NCI-H2227 (cell line): Measurements from ENCODE around the gene USP14.
A peak's percentile ranks its signal among the peaks of the same experiment; 100 is the strongest.

Source experiments
- DNase-seq: peaks from one replicate; lab custom pipeline; 2025; ENCODE audit not compliant: unreplicated experiment; lab: John Stamatoyannopoulos, UW

The USP14 gene

DNA sequence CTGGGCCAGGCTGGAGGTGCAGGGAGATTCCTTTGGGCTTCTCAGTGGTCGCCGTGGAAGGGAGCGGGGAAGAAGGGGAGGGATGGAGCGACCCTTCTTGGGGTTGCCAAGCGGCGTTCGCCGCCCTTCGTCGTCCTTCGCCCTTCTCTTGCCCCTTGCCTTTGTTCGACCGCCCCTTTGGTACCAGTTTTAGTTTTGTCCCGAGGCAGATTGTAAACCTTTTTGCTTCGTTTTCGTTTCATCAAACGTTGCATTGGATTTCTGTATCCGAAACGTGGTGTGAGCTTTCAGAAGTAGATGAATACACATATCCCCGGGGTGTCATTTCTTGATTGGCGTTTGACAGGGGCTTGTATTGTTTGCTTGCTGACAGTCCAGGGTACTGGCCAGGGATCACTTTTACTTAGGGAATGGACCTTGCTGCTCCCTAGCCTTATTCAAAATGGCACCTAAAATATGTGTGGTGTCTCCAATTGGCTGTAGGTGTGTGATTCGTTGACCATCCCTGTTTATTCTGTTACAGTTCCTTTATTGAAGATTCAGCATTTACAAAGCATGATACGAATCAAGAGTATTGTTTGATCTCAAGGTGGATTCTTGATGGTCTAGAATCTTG is 788 bp downstream of the USP14 start:
- DNase-seq, result peak; percentile 34

DNA sequence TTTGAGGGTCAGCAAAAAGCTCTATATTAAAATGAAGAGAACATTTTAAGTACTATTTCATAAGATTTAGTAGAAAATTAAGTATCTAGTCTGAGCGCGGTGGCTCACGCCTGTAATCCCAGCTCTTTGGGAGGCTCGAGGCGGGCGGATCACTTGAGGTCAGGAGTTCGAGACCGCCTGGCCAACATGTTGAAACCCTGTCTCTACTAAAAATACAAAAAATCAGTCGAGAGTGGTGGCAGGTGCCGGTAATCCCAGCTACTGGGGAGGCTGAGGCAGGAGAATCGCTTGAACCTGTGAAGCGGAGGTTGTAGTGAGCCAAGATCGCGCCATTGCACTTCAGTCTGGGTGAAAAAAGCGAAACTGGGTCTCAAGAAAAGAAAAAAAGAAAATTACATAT is 1.6 kb downstream of the USP14 start:
- no peak for DNase-seq

DNA sequence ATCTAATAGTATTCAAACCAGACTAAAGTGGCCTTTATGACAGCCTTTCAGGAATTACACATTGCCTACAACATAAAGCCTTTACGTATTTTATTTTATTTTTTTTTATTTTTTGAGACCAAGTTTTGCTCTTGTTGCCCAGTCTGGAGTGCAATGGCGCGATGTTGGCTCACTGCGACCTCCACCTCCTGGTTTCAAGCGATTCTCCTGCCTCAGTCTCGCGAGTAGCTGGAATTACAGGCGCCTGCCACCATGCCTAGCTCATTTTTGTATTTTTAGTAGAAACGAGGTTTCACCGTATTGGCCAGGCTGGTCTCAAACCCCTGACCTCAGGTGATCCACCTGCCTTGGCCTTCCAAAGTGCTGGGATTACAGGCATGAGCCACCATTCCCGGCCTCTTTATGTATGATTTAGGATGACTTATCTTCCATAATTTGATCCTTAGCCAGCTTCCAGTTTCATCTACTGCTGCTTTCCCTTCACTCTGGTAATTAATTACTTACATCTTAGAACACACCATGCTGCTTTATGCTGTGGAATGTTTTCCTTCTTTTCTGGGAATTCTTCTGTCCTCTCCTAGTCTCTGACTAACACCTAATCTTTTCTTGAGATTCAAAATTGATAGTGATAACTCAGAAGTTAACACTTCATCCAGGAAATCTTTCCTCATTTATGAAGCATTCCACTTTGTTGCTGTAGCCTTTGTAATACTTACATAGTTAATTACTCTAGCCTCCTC is 2.6 kb downstream of the USP14 start:
- DNase-seq, result no peak

DNA sequence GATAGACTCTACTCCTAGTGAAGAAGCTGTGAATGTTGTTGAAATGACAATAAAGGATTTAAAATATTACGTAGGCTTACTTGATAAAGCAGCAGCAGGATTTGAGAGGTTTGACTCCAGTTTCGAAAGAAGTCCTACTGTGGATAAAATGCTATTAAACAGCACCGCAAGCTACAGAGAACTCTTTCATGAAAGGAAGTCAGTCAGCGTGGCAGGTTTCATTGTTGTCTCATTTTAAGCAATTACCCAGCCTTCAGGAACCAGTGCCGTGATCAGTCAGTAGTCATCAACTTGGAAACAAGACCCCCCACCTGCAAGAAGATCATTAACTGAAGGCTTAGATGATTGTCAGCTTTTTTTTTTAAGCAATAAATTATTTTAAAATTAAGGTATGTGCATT is 14.0 kb downstream of the USP14 start:
- no peak for DNase-seq

DNA sequence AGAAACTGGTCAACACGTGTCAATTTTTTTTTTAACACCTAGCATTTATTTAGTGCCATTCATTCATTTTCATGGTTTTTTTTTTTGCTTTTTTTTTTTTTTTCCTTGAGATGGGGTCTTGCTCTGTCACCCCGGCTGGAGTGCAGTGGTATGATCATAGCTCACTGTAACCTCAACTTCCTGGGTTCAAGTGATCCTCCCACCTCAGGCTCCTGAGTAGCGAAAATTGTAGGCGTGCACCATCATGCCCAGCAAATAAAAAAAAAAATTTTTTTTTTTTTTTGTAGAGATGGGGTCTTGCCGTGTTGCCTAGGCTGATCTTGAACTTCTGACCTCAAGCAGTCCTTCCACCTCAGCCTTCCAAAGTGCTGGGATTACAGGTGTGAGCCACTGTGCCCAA is 21.1 kb downstream of the USP14 start:
- DNase-seq, result no peak

DNA sequence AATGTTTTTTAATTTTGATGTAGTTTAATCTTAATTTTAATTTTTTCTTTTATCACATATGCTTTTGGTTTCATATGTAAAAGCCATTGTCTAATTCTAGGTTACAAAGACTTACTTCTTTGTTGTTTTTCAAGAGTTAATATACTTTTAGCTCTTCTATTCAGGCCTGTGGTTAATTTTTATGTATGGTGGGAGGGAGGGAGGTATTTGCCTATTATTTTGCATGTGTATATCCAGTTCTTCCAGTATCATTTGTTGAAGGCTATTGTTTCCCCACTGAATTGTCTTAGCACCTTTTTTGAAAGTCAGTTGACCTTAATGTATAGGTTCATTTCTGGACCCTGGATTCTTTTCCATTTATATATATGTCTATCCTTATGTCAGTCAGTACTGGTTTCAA is 23.4 kb downstream of the USP14 start:
- DNase-seq, result no peak

DNA sequence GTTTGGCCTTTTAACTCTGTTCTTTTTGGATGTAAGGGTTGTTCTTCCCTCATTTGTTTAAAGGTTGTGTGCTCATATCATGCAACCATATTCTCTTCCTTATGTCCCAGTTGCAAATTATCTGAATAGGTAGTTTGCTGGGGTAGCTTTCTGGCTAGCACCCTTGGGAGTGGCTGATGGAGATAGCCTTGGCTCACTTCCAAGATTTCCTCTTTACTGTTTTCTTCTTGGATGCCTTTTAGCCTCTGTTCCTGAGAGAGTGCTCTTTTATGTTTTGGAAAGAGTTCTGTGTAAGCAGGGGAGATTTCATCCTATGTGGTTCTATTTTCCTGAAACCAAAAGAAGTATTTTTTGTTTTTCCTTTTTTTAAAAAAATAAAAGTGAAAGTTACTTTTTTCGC is 25.4 kb downstream of the USP14 start:
- DNase-seq, result peak; percentile 7

DNA sequence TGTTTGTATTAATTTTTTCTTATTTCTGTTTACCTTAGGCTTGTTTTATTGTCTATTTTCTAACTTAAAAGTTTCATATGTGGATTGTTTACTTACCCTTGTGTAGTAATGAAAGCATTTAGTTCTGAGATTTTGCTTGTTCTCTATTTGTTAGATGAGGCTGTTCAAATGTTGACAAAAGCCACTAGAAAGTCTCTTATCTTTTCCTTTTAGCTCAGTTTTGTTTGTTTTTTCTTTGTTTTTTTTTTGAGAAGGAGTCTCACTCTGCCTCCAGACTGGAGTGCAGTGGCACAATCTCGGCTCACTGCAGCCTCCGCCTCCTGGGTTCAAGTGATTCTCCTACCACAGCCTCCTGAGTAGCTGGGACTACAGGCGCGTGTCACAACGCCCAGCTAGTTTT is 30.9 kb downstream of the USP14 start:
- no peak for DNase-seq

DNA sequence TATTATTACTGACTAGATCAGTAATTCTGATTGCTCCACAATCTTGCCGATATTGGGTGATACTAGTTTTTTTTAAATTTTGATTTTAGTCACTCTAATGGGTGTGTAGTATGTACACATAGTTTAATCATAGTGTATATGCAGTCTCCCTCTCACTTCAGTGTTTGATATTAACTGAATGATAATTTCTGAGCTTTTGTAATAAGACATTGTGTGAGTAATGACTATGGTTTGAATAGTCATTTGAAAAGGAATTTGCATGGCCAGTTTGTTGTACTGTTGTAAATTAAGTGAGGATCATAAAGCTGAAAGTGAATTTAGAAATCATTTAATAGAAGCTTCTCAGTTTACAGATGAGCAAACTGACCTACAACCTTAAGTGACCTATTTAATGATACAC is 33.4 kb downstream of the USP14 start:
- DNase-seq, result no peak

DNA sequence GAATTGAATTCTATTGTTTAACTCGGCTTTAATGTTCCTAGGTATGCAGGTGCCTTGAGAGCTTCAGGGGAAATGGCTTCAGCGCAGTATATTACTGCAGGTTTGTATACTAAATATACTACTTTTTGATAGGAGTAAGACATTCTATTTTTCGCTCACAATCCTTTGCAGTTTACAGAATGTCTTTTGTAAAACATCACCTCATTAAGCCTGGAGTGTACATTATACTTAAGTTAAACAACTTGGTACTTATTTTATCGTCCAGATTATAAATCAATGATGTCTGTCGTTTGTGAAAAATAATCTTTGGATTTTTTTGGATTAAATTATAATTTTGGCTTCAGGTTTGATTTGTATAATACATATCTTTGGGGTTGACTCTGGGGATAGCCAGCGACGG is 34.4 kb downstream of the USP14 start:
- DNase-seq, result no peak

DNA sequence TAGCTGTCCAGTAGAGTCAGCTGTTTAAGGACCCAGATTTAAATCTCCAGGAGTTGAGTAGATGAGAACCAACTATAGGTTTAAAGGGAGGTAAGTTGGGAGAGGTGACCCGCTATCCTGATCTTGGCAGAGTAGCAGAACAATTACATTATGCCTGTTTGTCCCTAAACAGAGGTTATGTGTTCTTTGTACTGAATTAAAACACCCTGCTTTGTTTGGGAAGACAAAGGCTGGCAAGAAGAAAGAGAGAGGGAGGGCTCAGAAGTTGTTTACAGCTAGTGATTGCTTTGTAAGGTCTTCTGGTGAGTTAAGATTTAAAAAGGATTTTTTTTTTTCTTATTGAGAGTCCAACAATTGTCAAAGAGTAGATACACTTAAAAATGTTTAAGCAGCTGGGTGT is 37.3 kb downstream of the USP14 start:
- DNase-seq, result no peak

DNA sequence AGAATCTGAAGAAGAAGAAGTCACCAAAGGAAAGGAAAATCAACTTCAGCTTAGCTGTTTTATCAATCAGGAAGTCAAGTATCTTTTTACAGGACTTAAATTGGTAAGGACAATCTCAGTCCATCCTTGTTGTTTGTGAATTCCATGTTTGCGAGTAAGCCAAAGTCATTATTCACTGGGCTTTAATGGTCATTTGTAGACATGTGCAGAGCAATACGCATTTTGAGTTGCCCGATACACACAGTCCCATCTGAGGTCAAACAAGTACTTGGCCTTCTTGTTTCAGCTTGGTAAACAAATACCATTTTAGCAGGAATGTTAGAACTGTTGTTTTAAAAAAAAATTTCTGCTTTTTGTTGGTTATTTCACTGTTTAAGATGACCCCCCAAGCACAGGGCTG is 40.9 kb downstream of the USP14 start:
- no peak for DNase-seq

DNA sequence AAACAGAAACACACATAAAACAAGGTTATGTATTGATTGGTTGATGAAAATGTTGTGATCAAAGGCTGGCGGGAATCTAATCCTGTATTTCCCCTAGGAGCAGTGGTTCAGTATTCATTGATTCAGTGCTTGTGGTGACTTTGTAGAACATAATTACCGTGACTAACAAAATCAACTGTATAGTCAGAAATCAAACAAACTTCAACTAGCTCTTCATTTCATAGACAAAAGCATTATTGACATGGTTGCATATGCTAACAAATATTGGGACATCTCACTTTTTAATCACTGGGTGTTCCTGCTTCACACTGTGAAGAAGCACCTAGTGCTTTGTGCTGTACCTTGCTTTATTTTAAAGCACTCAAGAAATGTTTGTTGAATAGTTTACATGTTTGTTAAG is 41.4 kb downstream of the USP14 start:
- no peak for DNase-seq

DNA sequence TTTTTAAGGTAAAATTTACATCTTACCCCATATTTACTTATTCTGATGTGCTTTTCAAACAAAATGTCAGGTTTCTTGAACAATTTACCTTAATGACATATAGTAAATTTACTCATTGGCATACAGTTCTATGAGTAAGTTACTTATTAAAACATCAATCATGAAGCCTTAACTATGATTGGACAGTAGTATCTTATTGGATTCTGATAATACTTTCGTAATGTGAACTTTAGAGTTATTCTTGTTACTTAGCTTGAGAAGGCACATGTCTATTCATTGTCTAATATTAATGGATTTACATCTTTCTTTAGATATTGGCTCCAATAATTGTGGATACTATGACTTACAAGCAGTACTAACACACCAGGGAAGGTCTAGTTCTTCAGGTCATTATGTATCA is 51.7 kb downstream of the USP14 start:
- DNase-seq, result no peak

DNA sequence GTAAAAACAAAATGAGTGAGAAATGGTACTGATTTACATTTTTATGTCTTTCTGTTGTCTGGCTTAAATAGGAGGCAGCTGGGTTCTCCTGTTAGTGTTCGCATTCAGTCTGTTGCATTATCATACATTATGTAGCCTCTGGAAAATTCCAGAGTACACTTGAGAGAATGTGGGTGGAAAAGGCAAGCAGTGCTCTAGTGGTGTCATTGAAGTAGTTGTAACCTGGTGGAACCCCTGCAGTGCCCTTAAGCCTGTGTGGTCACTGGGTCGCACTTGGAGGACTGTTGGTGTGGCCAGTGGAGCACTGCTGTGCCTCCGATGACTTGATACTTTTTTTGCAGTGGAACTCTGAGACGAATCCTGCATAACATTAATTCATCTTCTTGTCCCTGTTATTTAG is 52.4 kb downstream of the USP14 start:
- no peak for DNase-seq

DNA sequence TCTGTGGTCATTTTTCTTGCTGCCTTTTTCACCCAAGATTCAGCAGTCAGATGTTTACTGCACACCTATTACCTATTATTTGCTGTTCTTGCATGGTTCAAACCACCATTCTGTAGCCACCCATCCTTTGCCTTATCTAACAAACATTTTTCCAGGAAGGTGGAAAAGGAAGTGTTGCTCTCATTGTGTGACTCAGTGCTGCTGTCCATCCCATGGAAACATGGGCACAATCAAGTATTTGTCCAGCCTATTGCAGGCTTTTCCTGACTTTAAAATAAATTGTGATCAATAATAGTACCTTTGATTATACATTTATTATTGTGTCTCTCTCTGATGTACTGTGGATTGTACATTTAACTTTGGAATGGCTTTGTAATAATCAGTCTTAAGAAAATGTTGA is 53.2 kb downstream of the USP14 start:
- no peak for DNase-seq

DNA sequence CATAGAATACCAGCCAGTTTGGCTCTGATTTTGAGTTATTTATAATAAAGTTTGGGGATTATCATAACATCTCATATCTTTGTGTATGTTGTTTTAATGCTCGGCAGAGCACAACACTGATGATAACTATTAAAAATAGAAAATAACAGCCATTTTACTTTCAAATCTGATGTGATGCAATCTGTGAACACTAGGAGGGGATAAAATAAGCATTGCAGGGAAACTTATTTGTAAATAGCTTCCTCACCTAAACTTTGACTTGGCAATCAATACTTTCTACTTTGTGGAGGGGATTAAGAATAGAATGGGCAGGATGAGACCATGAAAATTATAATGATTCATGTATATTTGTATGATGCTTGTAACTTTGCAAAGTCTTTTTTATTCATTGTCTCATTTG is 54.4 kb downstream of the USP14 start:
- DNase-seq, result no peak

DNA sequence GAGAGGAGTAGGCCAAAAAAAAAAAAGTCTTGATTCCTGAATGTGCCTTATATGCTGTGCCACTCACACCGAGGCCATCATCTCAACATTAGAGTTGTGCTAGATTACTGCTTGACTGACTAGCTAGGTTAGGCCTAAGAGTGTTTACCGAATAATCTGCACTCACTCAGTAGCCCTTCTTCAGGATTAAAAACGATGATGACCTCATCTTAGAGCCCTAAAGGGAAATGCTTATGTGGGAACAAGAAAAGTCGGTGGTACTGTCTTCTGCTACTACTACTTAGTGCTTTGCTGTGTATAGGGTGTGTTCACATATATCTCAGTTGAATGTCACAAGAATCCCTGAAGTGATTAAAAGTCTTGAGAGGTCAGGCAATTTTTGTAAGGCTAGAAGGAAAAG is 55.1 kb downstream of the USP14 start:
- no peak for DNase-seq

DNA sequence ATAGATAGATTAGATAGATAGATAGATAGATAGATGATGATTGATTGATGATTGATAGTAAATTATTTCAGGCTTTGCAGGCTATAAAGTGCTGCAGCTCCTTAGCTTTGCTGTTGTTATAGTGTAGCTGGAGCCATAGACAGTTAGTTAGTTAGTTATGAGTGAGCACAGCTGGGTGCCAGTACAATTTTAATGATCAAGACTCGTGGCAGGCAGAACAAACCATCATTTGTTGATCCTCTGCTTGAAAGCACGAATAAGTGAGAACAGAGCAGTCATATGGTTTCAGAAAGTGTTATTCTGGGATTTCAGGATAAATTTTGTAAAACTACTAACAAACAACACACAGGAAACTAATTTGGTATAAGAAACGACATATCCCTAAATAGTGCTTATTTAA is 55.6 kb downstream of the USP14 start:
- DNase-seq, result no peak

DNA sequence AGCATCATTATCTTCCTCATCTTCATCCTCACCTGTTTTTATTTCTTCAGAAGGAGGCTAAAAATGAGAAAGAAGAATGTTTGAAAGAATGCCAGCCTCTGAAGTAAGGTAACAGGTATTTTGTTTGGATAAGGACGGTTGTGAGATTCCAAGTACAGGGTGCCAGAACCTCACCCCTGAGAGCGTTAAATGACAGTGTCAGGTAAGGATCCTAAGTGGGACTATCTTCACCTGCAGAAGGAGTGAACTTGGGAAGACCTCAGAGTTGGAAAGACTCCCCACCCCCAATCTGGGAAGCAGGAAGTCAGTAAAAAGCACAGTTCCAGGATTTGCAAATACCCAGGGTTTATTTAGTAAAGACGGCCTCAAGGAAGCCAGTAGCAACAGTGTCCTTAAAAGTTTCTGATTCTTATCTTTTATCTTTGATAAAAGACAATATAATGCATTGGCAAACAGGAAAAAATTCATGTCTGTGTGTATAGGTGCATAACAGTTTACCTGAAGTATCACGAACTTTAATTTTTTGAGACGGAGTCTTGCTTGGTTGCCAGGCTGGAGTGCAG is 57.2 kb downstream of the USP14 start:
- no peak for DNase-seq

DNA sequence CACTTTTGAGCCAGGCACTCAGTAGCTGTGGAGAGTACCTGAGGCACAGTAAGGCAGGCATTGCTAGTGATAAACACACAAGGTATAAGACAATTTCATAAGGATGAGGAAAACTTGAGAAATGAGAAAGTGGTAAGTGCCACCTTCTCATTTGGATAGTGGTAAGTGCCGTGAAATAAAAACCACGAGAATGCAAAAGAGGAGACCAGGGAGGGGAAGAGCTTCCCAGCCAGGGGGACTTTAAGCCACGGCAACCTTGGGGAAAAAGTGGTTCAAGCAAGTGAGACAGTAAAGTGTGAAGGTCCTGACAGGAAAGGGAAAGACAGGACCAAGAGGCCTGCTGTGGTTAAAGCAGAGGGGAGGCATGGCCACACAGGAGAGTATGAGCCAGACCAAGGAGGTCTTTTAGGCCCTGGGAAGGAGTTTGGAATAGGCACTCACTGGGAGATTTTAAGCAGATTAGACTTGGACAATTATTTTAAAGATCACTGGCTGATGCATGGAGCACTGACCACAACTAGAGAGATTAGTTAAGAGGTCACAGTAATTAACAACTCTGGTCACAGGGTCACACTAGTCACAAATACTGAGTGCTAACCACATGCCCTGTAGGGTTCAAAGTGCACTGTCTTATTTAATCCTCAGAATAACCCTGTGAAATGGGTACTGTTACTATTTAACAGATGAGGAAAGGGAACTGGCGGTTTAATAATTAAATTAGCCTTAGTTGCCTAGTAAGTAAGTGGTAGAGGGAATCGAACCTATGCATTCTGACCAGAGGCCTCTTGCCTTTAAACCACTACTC is 59.4 kb downstream of the USP14 start:
- DNase-seq, result no peak

DNA sequence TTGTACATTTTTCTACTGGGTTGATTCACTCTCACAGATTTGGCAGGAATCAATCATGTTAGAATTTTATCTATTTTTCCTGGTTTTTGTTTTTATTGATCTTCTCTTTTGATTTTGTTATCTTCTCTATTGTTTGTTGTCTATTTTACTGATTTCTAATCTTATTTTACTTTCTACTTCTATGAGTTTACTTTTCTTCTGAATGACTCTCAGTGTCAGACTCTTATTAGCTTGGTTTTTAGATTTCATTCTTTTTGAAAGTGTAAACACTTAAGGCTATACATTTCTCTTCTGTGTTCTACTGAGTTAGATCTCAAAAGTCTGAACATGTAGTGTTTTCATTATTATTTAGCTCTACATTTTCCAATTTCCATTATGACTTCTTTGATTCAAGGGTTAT is 62.4 kb downstream of the USP14 start:
- no peak for DNase-seq
